Measurements from ENCODE around the gene ABCA10. TPM values are rescaled to one million over a fixed set of nuclear protein-coding genes. Genes with fewer than 3 reads are reported as not detected.

ABCA10 gene
- total and polyA plus RNA-seq, 2 of the 13 experiments (the other 11 are each of a cell fraction or from before 2014, with no cell fraction given), result 0.02 to 0.08 TPM

GRCh38 chr17:69166957-69167356, 61.7 kb downstream of the ABCA10 start:
- no peak overlapping the region for H3K27ac ChIP-seq (ENCODE audit: extremely low read length, insufficient read depth, low read length)
- WGBS (ENCODE audit: low lambda C conversion rate), result 43% methylated on average over 2 of the region's 2 CpGs
- ATAC-seq, result no peak
- TF ChIP-seq AKAP8 (CRISPR knock-in tag; IDR thresholded peaks at IDR 0.05) (no peak), ZNF530 (CRISPR knock-in tag; IDR thresholded peaks at IDR 0.05; ENCODE audit: low read depth) (no peak), FOXJ3 (CRISPR knock-in tag; IDR thresholded peaks at IDR 0.05; ENCODE audit: borderline replicate concordance) (no peak)
- in situ Hi-C loops (cut with HindIII; ENCODE audit: extremely low pct_ligation_motif_present, low pct_unique_long_range_greater_than_20kb) (no loop called here), intact Hi-C loops (cut with micrococcal nuclease; ENCODE audit: unreplicated experiment) (no loop called here)
- H3K36me3 ChIP-seq (replicated peaks in 1 of 2; ENCODE audit: control insufficient read depth in 1 of 2, insufficient read depth in 2 of 2, low read length in 2 of 2), result no peaks in the 10 kb centered on the region
- CTCF ChIA-PET (ENCODE audit: low intra/inter-chr PET ratio, low total read pairs), result no interaction called here
- POLR2A ChIA-PET, result no interaction called here
- no peak overlapping the region for H2AFZ ChIP-seq (ENCODE audit: low read length)
- H3K9ac ChIP-seq (ENCODE audit: insufficient read depth, low read depth, low read length), result no peak overlapping the region
- no peaks in the 10 kb centered on the region for H3K9me3 ChIP-seq (ENCODE audit: low read length)
- no TSS peak for BruUV-seq (replicated peaks)
- no peaks in the 10 kb centered on the region for H3K4me1 ChIP-seq (ENCODE audit: insufficient read depth, low read length)
- H4K20me1 ChIP-seq (ENCODE audit: insufficient read depth, low read length), result no peaks in the 10 kb centered on the region
- no peak for DNase-seq (ENCODE audit: low spot score)
- no peaks in the 10 kb centered on the region for H3K79me2 ChIP-seq (ENCODE audit: insufficient read depth, low read length)
- no peak for FAIRE-seq
- no peak overlapping the region for H3K4me3 ChIP-seq (replicated peaks in 1 of 3; ENCODE audit: insufficient read depth in 1 of 3, low read depth in 2 of 3, low read length in 3 of 3)
- no peak overlapping the region for H3K4me2 ChIP-seq (ENCODE audit: low read depth, low read length)
- H3K27me3 ChIP-seq (ENCODE audit: control insufficient read depth in 1 of 2, insufficient read depth in 2 of 2, low read length in 2 of 2), result no peaks in the 10 kb centered on the region

DNA sequence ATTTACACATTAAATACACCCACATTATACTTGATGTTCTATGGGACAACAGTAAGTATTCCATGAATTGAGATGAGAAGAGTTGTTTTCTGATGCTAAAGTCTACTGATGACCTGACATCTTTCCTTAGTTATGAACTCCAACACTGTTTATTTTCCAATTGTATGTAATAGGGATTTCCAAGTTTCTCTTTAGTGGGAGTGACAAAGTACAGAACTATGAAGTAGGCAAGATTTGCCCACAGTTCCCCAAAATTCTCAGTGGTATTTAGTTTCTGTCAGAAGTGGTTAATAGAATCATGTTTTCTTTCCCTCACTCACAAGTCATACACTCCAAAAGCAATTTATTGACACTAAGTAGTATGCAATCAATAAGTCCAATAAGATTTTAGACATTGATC, 64.4 kb downstream of the ABCA10 start:
- intact Hi-C loops (cut with micrococcal nuclease; ENCODE audit: unreplicated experiment), result no loop called here
- in situ Hi-C loops (cut with HindIII; ENCODE audit: extremely low pct_ligation_motif_present, low pct_unique_long_range_greater_than_20kb), result no loop called here
- no peaks in the 10 kb centered on the region for H3K36me3 ChIP-seq (replicated peaks in 1 of 2; ENCODE audit: control insufficient read depth in 1 of 2, insufficient read depth in 2 of 2, low read length in 2 of 2)
- POLR2A ChIA-PET, result no interaction called here
- H3K4me3 ChIP-seq (replicated peaks in 1 of 3; ENCODE audit: insufficient read depth in 1 of 3, low read depth in 2 of 3, low read length in 3 of 3), result no peak overlapping the region
- no peaks in the 10 kb centered on the region for H3K4me1 ChIP-seq (ENCODE audit: insufficient read depth, low read length)
- H2AFZ ChIP-seq (ENCODE audit: low read length), result no peak overlapping the region
- H4K20me1 ChIP-seq (ENCODE audit: insufficient read depth, low read length), result no peaks in the 10 kb centered on the region
- no peaks in the 10 kb centered on the region for H3K9me3 ChIP-seq (ENCODE audit: low read length)
- no peaks in the 10 kb centered on the region for H3K27me3 ChIP-seq (ENCODE audit: control insufficient read depth in 1 of 2, insufficient read depth in 2 of 2, low read length in 2 of 2)
- FAIRE-seq (no peak), DNase-seq (ENCODE audit: low spot score) (no peak), ATAC-seq (no peak)
- no peaks in the 10 kb centered on the region for H3K79me2 ChIP-seq (ENCODE audit: insufficient read depth, low read length)
- H3K4me2 ChIP-seq (ENCODE audit: low read depth, low read length), result no peak overlapping the region
- no peak overlapping the region for H3K9ac ChIP-seq (ENCODE audit: insufficient read depth, low read depth, low read length)
- no TSS peak for BruUV-seq (replicated peaks)
- CTCF ChIA-PET (ENCODE audit: low intra/inter-chr PET ratio, low total read pairs), result no interaction called here
- H3K27ac ChIP-seq (ENCODE audit: extremely low read length, insufficient read depth, low read length), result no peak overlapping the region
- no peak for TF ChIP-seq ELK4 (CRISPR knock-in tag; IDR thresholded peaks at IDR 0.05; ENCODE audit: borderline replicate concordance)
- TF ChIP-seq, protein P1, sequence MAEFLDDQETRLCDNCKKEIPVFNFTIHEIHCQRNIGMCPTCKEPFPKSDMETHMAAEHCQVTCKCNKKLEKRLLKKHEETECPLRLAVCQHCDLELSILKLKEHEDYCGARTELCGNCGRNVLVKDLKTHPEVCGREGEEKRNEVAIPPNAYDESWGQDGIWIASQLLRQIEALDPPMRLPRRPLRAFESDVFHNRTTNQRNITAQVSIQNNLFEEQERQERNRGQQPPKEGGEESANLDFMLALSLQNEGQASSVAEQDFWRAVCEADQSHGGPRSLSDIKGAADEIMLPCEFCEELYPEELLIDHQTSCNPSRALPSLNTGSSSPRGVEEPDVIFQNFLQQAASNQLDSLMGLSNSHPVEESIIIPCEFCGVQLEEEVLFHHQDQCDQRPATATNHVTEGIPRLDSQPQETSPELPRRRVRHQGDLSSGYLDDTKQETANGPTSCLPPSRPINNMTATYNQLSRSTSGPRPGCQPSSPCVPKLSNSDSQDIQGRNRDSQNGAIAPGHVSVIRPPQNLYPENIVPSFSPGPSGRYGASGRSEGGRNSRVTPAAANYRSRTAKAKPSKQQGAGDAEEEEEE (CRISPR knock-in tag; IDR thresholded peaks at IDR 0.05; ENCODE audit: borderline replicate concordance), result no peak
- TF ChIP-seq ZSCAN30 (CRISPR knock-in tag; IDR thresholded peaks at IDR 0.05), result no peak
- TF ChIP-seq, protein P2, sequence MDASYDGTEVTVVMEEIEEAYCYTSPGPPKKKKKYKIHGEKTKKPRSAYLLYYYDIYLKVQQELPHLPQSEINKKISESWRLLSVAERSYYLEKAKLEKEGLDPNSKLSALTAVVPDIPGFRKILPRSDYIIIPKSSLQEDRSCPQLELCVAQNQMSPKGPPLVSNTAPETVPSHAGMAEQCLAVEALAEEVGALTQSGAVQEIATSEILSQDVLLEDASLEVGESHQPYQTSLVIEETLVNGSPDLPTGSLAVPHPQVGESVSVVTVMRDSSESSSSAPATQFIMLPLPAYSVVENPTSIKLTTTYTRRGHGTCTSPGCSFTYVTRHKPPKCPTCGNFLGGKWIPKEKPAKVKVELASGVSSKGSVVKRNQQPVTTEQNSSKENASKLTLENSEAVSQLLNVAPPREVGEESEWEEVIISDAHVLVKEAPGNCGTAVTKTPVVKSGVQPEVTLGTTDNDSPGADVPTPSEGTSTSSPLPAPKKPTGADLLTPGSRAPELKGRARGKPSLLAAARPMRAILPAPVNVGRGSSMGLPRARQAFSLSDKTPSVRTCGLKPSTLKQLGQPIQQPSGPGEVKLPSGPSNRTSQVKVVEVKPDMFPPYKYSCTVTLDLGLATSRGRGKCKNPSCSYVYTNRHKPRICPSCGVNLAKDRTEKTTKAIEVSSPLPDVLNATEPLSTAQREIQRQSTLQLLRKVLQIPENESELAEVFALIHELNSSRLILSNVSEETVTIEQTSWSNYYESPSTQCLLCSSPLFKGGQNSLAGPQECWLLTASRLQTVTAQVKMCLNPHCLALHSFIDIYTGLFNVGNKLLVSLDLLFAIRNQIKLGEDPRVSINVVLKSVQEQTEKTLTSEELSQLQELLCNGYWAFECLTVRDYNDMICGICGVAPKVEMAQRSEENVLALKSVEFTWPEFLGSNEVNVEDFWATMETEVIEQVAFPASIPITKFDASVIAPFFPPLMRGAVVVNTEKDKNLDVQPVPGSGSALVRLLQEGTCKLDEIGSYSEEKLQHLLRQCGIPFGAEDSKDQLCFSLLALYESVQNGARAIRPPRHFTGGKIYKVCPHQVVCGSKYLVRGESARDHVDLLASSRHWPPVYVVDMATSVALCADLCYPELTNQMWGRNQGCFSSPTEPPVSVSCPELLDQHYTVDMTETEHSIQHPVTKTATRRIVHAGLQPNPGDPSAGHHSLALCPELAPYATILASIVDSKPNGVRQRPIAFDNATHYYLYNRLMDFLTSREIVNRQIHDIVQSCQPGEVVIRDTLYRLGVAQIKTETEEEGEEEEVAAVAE (CRISPR knock-in tag; IDR thresholded peaks at IDR 0.05; ENCODE audit: borderline replicate concordance), result no peak
